ENCODE measurements around the gene STXBP6.

DNA sequence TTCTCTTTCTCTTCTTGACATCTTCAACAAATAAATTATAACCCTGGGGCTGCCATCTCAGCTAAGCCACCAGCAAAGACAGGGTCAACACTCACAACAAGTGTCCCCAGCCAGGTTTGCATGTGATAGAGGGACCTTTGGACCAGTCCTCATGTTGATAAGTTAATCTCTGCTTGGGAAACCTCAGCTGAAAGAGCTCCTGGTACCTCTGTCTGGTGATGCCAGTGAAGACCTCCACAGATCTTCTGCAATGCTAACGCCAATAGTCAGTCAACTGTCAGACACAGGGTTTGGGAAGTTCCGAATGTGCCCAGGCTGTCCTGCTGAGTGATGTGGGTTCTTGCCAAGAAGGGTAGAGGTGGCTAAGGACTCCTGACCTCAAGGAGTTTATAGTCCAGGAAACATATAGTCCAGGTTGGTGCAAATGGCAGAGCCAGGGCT lies 236.1 kb downstream of the STXBP6 start:
- TF ChIP-seq, protein P1, sequence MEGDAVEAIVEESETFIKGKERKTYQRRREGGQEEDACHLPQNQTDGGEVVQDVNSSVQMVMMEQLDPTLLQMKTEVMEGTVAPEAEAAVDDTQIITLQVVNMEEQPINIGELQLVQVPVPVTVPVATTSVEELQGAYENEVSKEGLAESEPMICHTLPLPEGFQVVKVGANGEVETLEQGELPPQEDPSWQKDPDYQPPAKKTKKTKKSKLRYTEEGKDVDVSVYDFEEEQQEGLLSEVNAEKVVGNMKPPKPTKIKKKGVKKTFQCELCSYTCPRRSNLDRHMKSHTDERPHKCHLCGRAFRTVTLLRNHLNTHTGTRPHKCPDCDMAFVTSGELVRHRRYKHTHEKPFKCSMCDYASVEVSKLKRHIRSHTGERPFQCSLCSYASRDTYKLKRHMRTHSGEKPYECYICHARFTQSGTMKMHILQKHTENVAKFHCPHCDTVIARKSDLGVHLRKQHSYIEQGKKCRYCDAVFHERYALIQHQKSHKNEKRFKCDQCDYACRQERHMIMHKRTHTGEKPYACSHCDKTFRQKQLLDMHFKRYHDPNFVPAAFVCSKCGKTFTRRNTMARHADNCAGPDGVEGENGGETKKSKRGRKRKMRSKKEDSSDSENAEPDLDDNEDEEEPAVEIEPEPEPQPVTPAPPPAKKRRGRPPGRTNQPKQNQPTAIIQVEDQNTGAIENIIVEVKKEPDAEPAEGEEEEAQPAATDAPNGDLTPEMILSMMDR (IDR thresholded peaks at IDR 0.05): no peak
- no peak for TF ChIP-seq EP300 (IDR thresholded peaks at IDR 0.05)
